Stimulated activated CD8-positive, alpha-beta memory T cell treated with anti-CD3 and anti-CD28 coated beads, Interleukin-12 subunit alpha, Interleukin-12 subunit beta, amount 100 ng/mL, for 24 hours (primary cell): ENCODE data around the gene OSBP2.
"Not testable (repeated sequence)": the region's sequence is repeated elsewhere in the genome, so short reads cannot be mapped to it uniquely, and the experiment has no call there.

Source experiments
- DNase-seq: peaks from one replicate; pipeline ENCODE4 v3.0.0-alpha.2; 2020; ENCODE audit errors: extremely low read depth

Gene OSBP2

GRCh38 chr22:30718491-30718890 is 23.8 kb downstream of the OSBP2 start:
- DNase-seq = no peak

- DNase-seq = no peak
These were observed 24.3 kb downstream of the OSBP2 start for GRCh38 chr22:30718938-30719337.

- DNase-seq = no peak
These were observed 25.7 kb downstream of the OSBP2 start for GRCh38 chr22:30720263-30720837.

- no peak for DNase-seq
These were observed 27.1 kb downstream of the OSBP2 start for GRCh38 chr22:30721741-30722140.

- DNase-seq = no peak
These were observed 34.2 kb downstream of the OSBP2 start for GRCh38 chr22:30728826-30729225.

- DNase-seq = no peak
These were observed 37.0 kb downstream of the OSBP2 start for GRCh38 chr22:30731658-30732057.

GRCh38 chr22:30732426-30732825 is 37.8 kb downstream of the OSBP2 start:
- DNase-seq = no peak

GRCh38 chr22:30733181-30733631 is 38.5 kb downstream of the OSBP2 start:
- no peak for DNase-seq

GRCh38 chr22:30740007-30740406 is 45.3 kb downstream of the OSBP2 start:
- not testable (repeated sequence) for DNase-seq

- DNase-seq = not testable (repeated sequence)
These were observed 45.8 kb downstream of the OSBP2 start for GRCh38 chr22:30740511-30740910.

- DNase-seq = no peak
These were observed 47.9 kb downstream of the OSBP2 start for GRCh38 chr22:30742291-30743256.

GRCh38 chr22:30743257-30744020 is 48.8 kb downstream of the OSBP2 start:
- DNase-seq = no peak

GRCh38 chr22:30744224-30744623 is 49.5 kb downstream of the OSBP2 start:
- DNase-seq = no peak

- no peak for DNase-seq
These were observed 52.8 kb downstream of the OSBP2 start for GRCh38 chr22:30747493-30747892.

- no peak for DNase-seq
These were observed 54.6 kb downstream of the OSBP2 start for GRCh38 chr22:30749272-30749671.

GRCh38 chr22:30749849-30750248 is 55.2 kb downstream of the OSBP2 start:
- no peak for DNase-seq

GRCh38 chr22:30751529-30751928 is 56.9 kb downstream of the OSBP2 start:
- no peak for DNase-seq

GRCh38 chr22:30752771-30753170 is 58.1 kb downstream of the OSBP2 start:
- DNase-seq = no peak

GRCh38 chr22:30753701-30754100 is 59.0 kb downstream of the OSBP2 start:
- DNase-seq = no peak

GRCh38 chr22:30754521-30754920 is 59.8 kb downstream of the OSBP2 start:
- no peak for DNase-seq

GRCh38 chr22:30754971-30755758 is 60.5 kb downstream of the OSBP2 start:
- DNase-seq = no peak

- DNase-seq = no peak
These were observed 61.1 kb downstream of the OSBP2 start for GRCh38 chr22:30755759-30756124.
